ENCODE results near the gene STK32B. TPM values are rescaled to one million over a fixed set of nuclear protein-coding genes. Genes with fewer than 3 reads are reported as not detected.

Gene STK32B
- total RNA-seq, 2 experiments from 2014 or later, result not detected

DNA sequence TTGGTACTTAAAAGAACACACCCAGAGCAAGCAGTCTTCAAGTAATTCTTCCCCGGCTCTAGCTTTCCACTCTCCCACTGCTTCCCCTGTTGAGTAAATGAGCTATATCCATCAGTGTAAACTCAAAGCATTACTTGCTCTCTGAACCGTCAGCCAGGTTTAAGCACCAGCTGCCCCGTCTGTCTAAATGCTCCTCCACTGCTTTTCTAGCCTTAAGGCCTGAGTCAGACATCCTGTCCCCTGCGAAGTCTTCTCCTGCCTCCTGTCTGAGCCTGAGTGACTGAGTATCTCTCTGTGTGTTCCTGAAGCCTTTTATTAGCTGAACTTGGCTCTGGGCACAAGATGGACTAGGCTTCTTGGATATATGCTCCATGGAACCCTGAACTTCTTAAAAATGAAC is 205.1 kb downstream of the STK32B start:
- CTCF ChIA-PET, result no interaction called here
- H3K27ac Mint-ChIP-seq, result no peak overlapping the region
- POLR2A ChIA-PET, result no interaction called here
- H3K36me3 Mint-ChIP-seq (ENCODE audit: low read depth), result no peaks in the 10 kb centered on the region
- TF ChIP-seq, protein P1, sequence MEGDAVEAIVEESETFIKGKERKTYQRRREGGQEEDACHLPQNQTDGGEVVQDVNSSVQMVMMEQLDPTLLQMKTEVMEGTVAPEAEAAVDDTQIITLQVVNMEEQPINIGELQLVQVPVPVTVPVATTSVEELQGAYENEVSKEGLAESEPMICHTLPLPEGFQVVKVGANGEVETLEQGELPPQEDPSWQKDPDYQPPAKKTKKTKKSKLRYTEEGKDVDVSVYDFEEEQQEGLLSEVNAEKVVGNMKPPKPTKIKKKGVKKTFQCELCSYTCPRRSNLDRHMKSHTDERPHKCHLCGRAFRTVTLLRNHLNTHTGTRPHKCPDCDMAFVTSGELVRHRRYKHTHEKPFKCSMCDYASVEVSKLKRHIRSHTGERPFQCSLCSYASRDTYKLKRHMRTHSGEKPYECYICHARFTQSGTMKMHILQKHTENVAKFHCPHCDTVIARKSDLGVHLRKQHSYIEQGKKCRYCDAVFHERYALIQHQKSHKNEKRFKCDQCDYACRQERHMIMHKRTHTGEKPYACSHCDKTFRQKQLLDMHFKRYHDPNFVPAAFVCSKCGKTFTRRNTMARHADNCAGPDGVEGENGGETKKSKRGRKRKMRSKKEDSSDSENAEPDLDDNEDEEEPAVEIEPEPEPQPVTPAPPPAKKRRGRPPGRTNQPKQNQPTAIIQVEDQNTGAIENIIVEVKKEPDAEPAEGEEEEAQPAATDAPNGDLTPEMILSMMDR (IDR thresholded peaks at IDR 0.05), result no peak
- no peaks in the 10 kb centered on the region for H3K9me3 Mint-ChIP-seq
- intact Hi-C loops (cut with micrococcal nuclease), result no loop called here
- ATAC-seq, result no peak
- DNase-seq, result no peak
- H3K4me3 Mint-ChIP-seq, result no peak overlapping the region
- H3K27me3 Mint-ChIP-seq, result no peaks in the 10 kb centered on the region
- H3K4me1 Mint-ChIP-seq (ENCODE audit: low read depth), result no peaks in the 10 kb centered on the region

DNA sequence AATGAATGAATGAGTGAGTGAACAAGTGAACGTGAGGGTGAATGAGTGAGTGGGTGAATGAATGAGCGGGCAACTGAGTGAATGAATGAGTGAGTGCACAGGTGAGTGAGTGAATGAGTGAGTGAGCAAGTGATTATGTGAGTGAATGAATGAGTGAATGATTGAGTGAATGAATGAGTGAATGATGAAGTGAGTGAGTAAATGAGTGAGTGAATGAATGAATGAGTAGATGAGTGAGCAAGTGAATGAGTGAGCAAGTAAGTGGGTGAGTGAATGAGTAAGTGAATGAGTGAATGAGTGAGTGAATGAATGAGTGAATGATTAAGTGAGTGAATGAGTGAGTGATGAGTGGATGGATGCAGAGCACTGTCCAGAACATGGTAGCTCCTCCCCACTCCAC is 205.8 kb downstream of the STK32B start:
- H3K4me3 Mint-ChIP-seq, result no peak overlapping the region
- intact Hi-C loops (cut with micrococcal nuclease), result no loop called here
- ATAC-seq (no peak), DNase-seq (no peak)
- ChIA-PET POLR2A (no interaction called here), CTCF (no interaction called here)
- no peaks in the 10 kb centered on the region for H3K4me1 Mint-ChIP-seq (ENCODE audit: low read depth)
- no peaks in the 10 kb centered on the region for H3K36me3 Mint-ChIP-seq (ENCODE audit: low read depth)
- no peaks in the 10 kb centered on the region for H3K9me3 Mint-ChIP-seq
- TF ChIP-seq, protein P1 (IDR thresholded peaks at IDR 0.05), result no peak
- H3K27me3 Mint-ChIP-seq, result no peaks in the 10 kb centered on the region
- no peak overlapping the region for H3K27ac Mint-ChIP-seq

DNA sequence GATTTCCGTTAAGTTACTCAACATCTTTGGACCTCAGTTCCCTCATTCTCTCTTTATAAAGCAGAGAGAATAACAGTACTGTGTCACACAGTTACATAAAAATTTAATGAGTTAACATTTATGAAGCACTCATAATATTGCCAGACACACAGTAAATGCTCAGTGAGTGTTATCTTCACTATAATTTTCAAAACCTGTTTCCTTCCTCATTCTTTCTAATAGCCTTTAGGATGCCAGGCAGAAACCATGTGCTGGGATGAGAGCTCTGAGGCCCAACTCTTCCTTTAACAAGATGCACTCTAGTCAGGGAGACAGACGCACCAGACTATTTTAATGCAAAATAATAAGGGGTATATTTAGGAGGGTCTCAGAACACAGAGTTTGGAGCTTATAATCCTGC is 208.2 kb downstream of the STK32B start:
- intact Hi-C loops (cut with micrococcal nuclease), result no loop called here
- DNase-seq (no peak), ATAC-seq (no peak)
- no peak overlapping the region for H3K4me3 Mint-ChIP-seq
- no peak overlapping the region for H3K27ac Mint-ChIP-seq
- H3K4me1 Mint-ChIP-seq (ENCODE audit: low read depth), result no peaks in the 10 kb centered on the region
- no peaks in the 10 kb centered on the region for H3K27me3 Mint-ChIP-seq
- ChIA-PET CTCF (no interaction called here), POLR2A (no interaction called here)
- TF ChIP-seq, protein P1 (IDR thresholded peaks at IDR 0.05), result no peak
- no peaks in the 10 kb centered on the region for H3K9me3 Mint-ChIP-seq
- no peaks in the 10 kb centered on the region for H3K36me3 Mint-ChIP-seq (ENCODE audit: low read depth)

DNA sequence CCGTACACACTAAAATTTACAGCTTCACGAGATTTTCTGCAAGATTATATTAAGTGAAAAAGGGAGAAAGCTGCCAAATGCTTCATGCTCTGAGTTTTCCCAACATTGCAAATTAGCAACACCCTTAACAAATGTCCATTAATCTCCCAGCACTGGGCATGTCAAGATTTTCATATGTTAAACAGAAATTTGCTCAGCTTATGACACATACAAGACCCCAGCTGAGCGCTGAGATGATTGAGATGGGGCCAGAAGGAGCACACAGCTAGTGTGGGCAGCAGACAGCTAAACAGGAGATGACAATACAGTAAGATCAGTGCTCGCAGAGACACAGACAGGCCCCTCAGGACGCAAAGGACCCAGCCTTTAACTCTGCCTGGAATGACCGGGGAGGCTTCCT is 208.8 kb downstream of the STK32B start:
- Mint-ChIP-seq H3K36me3 (ENCODE audit: low read depth) (no peaks in the 10 kb centered on the region), H3K4me3 (no peak overlapping the region), H3K27me3 (no peaks in the 10 kb centered on the region), H3K9me3 (no peaks in the 10 kb centered on the region), H3K4me1 (ENCODE audit: low read depth) (no peaks in the 10 kb centered on the region), H3K27ac (no peak overlapping the region)
- intact Hi-C loops (cut with micrococcal nuclease), result no loop called here
- ChIA-PET POLR2A (no interaction called here), CTCF (no interaction called here)
- ATAC-seq (no peak), DNase-seq (no peak)
- TF ChIP-seq, protein P1 (IDR thresholded peaks at IDR 0.05), result no peak

DNA sequence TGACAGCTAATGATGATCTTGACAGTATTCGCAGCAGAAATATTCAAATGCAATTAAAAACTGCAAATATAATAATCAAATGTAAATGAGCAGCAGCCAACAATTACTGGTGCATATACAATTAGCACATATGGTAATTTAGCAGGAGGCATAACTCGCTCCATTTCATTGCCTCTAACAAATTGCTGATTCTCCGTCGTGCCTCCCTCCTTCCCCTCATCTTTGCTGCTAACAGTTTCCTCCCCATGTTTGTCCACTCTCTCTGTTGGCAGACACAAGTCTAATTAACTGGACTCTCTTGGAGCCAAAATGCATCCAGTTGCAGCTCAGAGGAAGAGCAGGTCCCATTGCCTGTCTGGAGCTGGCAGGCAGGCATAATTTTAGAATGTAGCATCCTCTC is 210.6 kb downstream of the STK32B start:
- CTCF ChIA-PET, result interaction anchor here (1.1 kb wide), 1 partner anchor 16 kb away, joined by 5 read pairs; no protein-coding TSS in a partner anchor
- Mint-ChIP-seq H3K4me3 (no peak overlapping the region), H3K36me3 (ENCODE audit: low read depth) (no peaks in the 10 kb centered on the region), H3K9me3 (no peaks in the 10 kb centered on the region), H3K27ac (no peak overlapping the region), H3K4me1 (ENCODE audit: low read depth) (no peaks in the 10 kb centered on the region), H3K27me3 (no peaks in the 10 kb centered on the region)
- POLR2A ChIA-PET, result no interaction called here
- TF ChIP-seq, protein P1 (IDR thresholded peaks at IDR 0.05), result no peak
- intact Hi-C loops (cut with micrococcal nuclease), result no loop called here
- no peak for ATAC-seq
- no peak for DNase-seq

All from activated CD8-positive, alpha-beta T cell treated with anti-CD3 and anti-CD28 coated beads for 36 hours (primary cell).